SK-MEL-5 (cell line): ENCODE data around the gene HOXB7. TPM values are rescaled to one million over a fixed set of nuclear protein-coding genes. Genes with fewer than 3 reads are reported as not detected.

Source experiments
- small RNA-seq, 2 experiments: library from RNA; depleted of rRNA; stranded (forward); fragments of <200 nt; gene quantifications; one replicate each; pipeline ENCODE3, GENCODE V24; 2014
- total RNA-seq: library from RNA; depleted of rRNA; stranded (reverse); fragments of >200 nt; shearing (Covaris generic); gene quantifications from 2 replicates; pipeline ENCODE4 v1.2.3, GENCODE V29; 2014; rRNA removed

The HOXB7 gene
- total RNA-seq, 1 experiment from 2014 or later = 12.1 TPM

Small RNA genes within 50 kb of the gene (small RNA-seq; reads per million reads assigned to genes)
- 0.02 to 0.19 reads per million in 2 experiments for gene MIR196A1

Other genes starting within 250 kb of the HOXB7 start
- not detected in 2 replicates for gene SKAP1, start 180.8 kb downstream of the HOXB7 start, total RNA-seq
- gene HOXB1, start 80.0 kb downstream of the HOXB7 start, total RNA-seq = not detected in 2 replicates
- not detected in 2 replicates for gene HOXB2, start 65.9 kb downstream of the HOXB7 start, total RNA-seq
- 0.16 and 0.48 TPM in 2 replicates for gene HOXB4, start 32.7 kb downstream of the HOXB7 start, total RNA-seq
- gene HOXB3, start 20.8 kb downstream of the HOXB7 start, total RNA-seq = 1.1 and 1.5 TPM in 2 replicates
- not detected in 2 replicates for gene HOXB5, start 17.2 kb downstream of the HOXB7 start, total RNA-seq
- gene HOXB6, start 6.0 kb downstream of the HOXB7 start, total RNA-seq = 2.8 and 5.2 TPM in 2 replicates
- gene HOXB8, start 4.3 kb upstream of the HOXB7 start, total RNA-seq = 0.69 and 1.6 TPM in 2 replicates
- gene HOXB9, start 15.3 kb upstream of the HOXB7 start, total RNA-seq = 2.2 and 3.3 TPM in 2 replicates
- gene PRAC1, start 111.5 kb upstream of the HOXB7 start, total RNA-seq = not detected in 2 replicates
- 0.56 and 0.71 TPM in 2 replicates for gene PRAC2, start 112.2 kb upstream of the HOXB7 start, total RNA-seq
- 3.7 and 4.8 TPM in 2 replicates for gene HOXB13, start 117.7 kb upstream of the HOXB7 start, total RNA-seq
- 1.7 and 2.1 TPM in 2 replicates for gene TTLL6, start 206.2 kb upstream of the HOXB7 start, total RNA-seq
- gene CALCOCO2, start 220.0 kb upstream of the HOXB7 start, total RNA-seq = 29.1 and 37.7 TPM in 2 replicates